CD4-positive, alpha-beta T cell (primary cell): ENCODE data around the gene C1QTNF9B. TPM values are rescaled to one million over a fixed set of nuclear protein-coding genes. Genes with fewer than 3 reads are reported as not detected.

ENCODE experiments used
- ATAC-seq: fragments of 200-7000 bp; cut with Tn5 transposase; one replicate; pipeline ENCODE4 v1.10.0; 2022; ENCODE audit warnings: mild to moderate bottlenecking; ENCODE audit not compliant: poor library complexity
- CTCF ChIA-PET: fragments of 350-600 bp; sonication (Branson Sonifier 250); formaldehyde crosslinking; loops from one replicate; lab custom pipeline; 2021; ENCODE audit warnings: antibody characterized with exemption, inconsistent platforms; lab: Charles Lee
- POLR2A ChIA-PET: fragments of 350-600 bp; sonication (Branson Sonifier 250); formaldehyde crosslinking; loops from one replicate; lab custom pipeline; 2021; ENCODE audit warnings: antibody characterized with exemption, inconsistent platforms; lab: Charles Lee
- DNase-seq, 14 experiments: peaks; one replicate each; pipeline ENCODE4 v3.0.0-alpha.2; 2013 to 2020; ENCODE audit warnings: mixed read lengths in 2 of 14
- H3K27ac ChIP-seq, 2 donors: one replicate each; pipeline versions ENCODE4 v1.5.1 to v1.7.0; 2013; ENCODE audit warnings: low read length in 2 of 2, low read depth in 1 of 2, mild to moderate bottlenecking in 1 of 2
- H3K27me3 ChIP-seq, 2 experiments: 1 replicate in 1 of 2; 2 replicates in 1 of 2; pipeline versions ENCODE4 v1.6.1 to v1.7.0; 2013; ENCODE audit warnings: low read length in 2 of 2, control low read depth in 1 of 2, mild to moderate bottlenecking in 1 of 2, moderate library complexity in 1 of 2; ENCODE audit not compliant: insufficient read depth in 2 of 2, control insufficient read depth in 1 of 2
- H3K36me3 ChIP-seq: one replicate; pipeline ENCODE4 v1.6.1; 2013; ENCODE audit warnings: low read length, control low read depth; ENCODE audit not compliant: insufficient read depth
- H3K4me1 ChIP-seq: one replicate; pipeline ENCODE4 v1.6.1; 2013; ENCODE audit warnings: low read length, control low read depth; ENCODE audit not compliant: insufficient read depth
- H3K4me3 ChIP-seq: one replicate; pipeline ENCODE4 v1.5.1; 2013; ENCODE audit warnings: mild to moderate bottlenecking, low read length, moderate library complexity
- H3K9me3 ChIP-seq, 2 experiments: 1 replicate in 1 of 2; 2 replicates in 1 of 2; pipeline versions ENCODE4 v1.6.1 to v1.7.0; 2013; ENCODE audit warnings: low read length in 2 of 2, mild to moderate bottlenecking in 2 of 2, control low read depth in 1 of 2, moderate library complexity in 1 of 2; ENCODE audit not compliant: control insufficient read depth in 1 of 2, insufficient read depth in 1 of 2
- H3K27ac Mint-ChIP-seq: one replicate; pipeline ENCODE4 v1.8.0; 2020; ENCODE audit warnings: mixed read lengths
- H3K27me3 Mint-ChIP-seq: one replicate; pipeline ENCODE4 v1.8.0; 2021; ENCODE audit warnings: mixed read lengths
- H3K36me3 Mint-ChIP-seq: one replicate; pipeline ENCODE4 v1.8.0; 2021; ENCODE audit warnings: low read depth, mixed read lengths
- H3K4me1 Mint-ChIP-seq: one replicate; pipeline ENCODE4 v1.8.0; 2021; ENCODE audit warnings: low read depth, mixed read lengths
- H3K4me3 Mint-ChIP-seq: one replicate; pipeline ENCODE4 v1.8.0; 2020; ENCODE audit warnings: mild to moderate bottlenecking, mixed read lengths
- H3K9me3 Mint-ChIP-seq: one replicate; pipeline ENCODE4 v1.8.0; 2020; ENCODE audit warnings: mixed read lengths
- intact Hi-C, 2 experiments: fragments of 100-400 bp; cut with DNase I in 1 of 2; cut with micrococcal nuclease in 1 of 2; formaldehyde crosslinking; loops; one replicate each; pipeline versions ENCODE4 v1.15.1 to v1.9.0; 2023 to 2025; cut with DNase I, micrococcal nuclease
- total RNA-seq, 174 experiments: library from RNA in 2 of 174; stranded (reverse) in 2 of 174; gene quantifications; one replicate each; pipeline ENCODE4 v1.2.3 and lab custom pipeline; 2021 to 2026
- TF ChIP-seq, protein P1 (sequence below): fragments of 200-600 bp; IDR thresholded peaks from one replicate; pipeline ENCODE4 v1.8.0; 2022; ENCODE audit warnings: antibody characterized with exemption, mild to moderate bottlenecking

C1QTNF9B gene
- total RNA-seq, 2 experiments from 2014 or later, result not detected

DNA sequence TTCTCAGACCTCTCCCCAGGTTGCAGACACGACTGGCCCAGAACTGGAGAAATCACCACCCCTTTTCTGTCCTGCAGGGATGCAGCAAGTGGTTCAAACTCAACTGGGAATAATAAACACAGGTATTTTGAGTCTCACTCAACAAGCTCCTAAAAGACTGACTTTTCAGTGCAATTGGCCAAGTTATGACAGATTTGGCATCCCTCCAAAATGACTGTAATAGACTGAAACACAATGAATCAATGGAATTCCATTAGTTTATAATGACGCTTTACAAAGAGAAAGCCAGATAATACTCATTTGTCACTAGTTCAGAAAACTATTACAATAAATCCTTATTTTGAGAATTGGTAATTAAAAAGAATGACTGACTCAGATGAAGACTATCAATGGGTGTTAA, 46.2 kb downstream of the C1QTNF9B start:
- no peaks in the 10 kb centered on the region for H3K27me3 ChIP-seq
- H3K27ac Mint-ChIP-seq, result no peak overlapping the region
- no peaks in the 10 kb centered on the region for H3K4me1 Mint-ChIP-seq
- peaks cover 8% of the 10 kb centered on the region for H3K36me3 ChIP-seq
- no peaks in the 10 kb centered on the region for H3K4me1 ChIP-seq
- DNase-seq (no peak), ATAC-seq (no peak)
- no peak overlapping the region for H3K27ac ChIP-seq
- H3K27me3 Mint-ChIP-seq, result no peaks in the 10 kb centered on the region
- no peaks in the 10 kb centered on the region for H3K9me3 ChIP-seq
- H3K4me3 Mint-ChIP-seq, result no peak overlapping the region
- intact Hi-C loops, result no loop called here
- H3K4me3 ChIP-seq, result no peak overlapping the region
- no peaks in the 10 kb centered on the region for H3K9me3 Mint-ChIP-seq
- ChIA-PET CTCF (no interaction called here), POLR2A (no interaction called here)
- peaks cover 40% of the 10 kb centered on the region for H3K36me3 Mint-ChIP-seq
- TF ChIP-seq, protein P1, sequence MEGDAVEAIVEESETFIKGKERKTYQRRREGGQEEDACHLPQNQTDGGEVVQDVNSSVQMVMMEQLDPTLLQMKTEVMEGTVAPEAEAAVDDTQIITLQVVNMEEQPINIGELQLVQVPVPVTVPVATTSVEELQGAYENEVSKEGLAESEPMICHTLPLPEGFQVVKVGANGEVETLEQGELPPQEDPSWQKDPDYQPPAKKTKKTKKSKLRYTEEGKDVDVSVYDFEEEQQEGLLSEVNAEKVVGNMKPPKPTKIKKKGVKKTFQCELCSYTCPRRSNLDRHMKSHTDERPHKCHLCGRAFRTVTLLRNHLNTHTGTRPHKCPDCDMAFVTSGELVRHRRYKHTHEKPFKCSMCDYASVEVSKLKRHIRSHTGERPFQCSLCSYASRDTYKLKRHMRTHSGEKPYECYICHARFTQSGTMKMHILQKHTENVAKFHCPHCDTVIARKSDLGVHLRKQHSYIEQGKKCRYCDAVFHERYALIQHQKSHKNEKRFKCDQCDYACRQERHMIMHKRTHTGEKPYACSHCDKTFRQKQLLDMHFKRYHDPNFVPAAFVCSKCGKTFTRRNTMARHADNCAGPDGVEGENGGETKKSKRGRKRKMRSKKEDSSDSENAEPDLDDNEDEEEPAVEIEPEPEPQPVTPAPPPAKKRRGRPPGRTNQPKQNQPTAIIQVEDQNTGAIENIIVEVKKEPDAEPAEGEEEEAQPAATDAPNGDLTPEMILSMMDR, result no peak

DNA sequence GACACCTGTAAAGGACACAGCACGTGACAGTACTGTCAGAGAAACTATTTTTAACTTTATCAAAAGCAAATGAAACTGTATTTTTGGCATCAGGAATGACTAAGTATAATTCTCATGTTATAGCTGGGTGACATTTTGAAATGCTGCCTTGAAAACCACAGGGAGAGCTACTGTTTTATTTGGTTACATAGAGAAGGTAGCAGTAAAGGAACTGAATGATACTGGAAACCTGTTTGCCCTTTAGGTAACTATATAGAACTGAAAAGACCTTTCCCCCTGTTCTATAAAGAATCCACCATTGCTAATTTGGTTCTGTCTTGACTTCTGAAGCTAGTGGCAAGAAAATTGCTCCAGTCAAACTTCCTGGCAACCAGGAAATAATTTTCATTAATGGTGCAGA, 47.2 kb downstream of the C1QTNF9B start:
- H3K36me3 ChIP-seq, result peaks cover 8% of the 10 kb centered on the region
- H3K9me3 ChIP-seq, result no peaks in the 10 kb centered on the region
- H3K4me1 ChIP-seq, result no peaks in the 10 kb centered on the region
- no peaks in the 10 kb centered on the region for H3K27me3 Mint-ChIP-seq
- no peaks in the 10 kb centered on the region for H3K27me3 ChIP-seq
- peaks cover 31% of the 10 kb centered on the region for H3K36me3 Mint-ChIP-seq
- ChIA-PET POLR2A (no interaction called here), CTCF (no interaction called here)
- ATAC-seq (no peak), DNase-seq (no peak)
- intact Hi-C loops, result no loop called here
- H3K27ac Mint-ChIP-seq, result no peak overlapping the region
- no peak overlapping the region for H3K4me3 ChIP-seq
- no peaks in the 10 kb centered on the region for H3K9me3 Mint-ChIP-seq
- H3K27ac ChIP-seq, result no peak overlapping the region
- no peak overlapping the region for H3K4me3 Mint-ChIP-seq
- TF ChIP-seq, protein P1, result no peak
- no peaks in the 10 kb centered on the region for H3K4me1 Mint-ChIP-seq

DNA sequence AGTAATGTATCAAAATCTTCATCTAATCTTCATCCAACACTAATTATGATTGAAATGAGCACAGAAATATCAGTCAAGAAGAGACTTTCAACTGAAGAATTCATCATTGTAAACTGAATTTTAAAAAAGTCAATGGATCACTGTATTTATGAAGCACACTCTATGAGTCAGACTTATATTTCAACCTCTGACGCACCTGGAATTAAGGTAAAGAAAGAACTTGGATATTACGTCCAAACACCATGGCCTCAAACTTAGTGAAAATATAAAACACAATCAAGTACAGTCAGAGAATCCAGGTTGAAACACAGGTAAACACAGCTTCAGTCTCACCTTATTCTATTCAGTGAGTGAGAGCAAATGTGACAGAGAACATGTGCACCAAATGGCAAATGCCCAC, 47.6 kb downstream of the C1QTNF9B start:
- DNase-seq (no peak), ATAC-seq (no peak)
- Mint-ChIP-seq H3K27me3 (no peaks in the 10 kb centered on the region), H3K4me1 (no peaks in the 10 kb centered on the region), H3K9me3 (no peaks in the 10 kb centered on the region), H3K36me3 (peaks cover 31% of the 10 kb centered on the region), H3K4me3 (no peak overlapping the region), H3K27ac (no peak overlapping the region)
- ChIA-PET CTCF (no interaction called here), POLR2A (no interaction called here)
- Histone ChIP-seq H3K27ac (no peak overlapping the region), H3K4me3 (no peak overlapping the region), H3K27me3 (no peaks in the 10 kb centered on the region), H3K4me1 (no peaks in the 10 kb centered on the region), H3K36me3 (peaks cover 8% of the 10 kb centered on the region), H3K9me3 (no peaks in the 10 kb centered on the region)
- intact Hi-C loops, result no loop called here
- TF ChIP-seq, protein P1, result no peak
